Endodermal cell (in vitro differentiated cells): Measurements from ENCODE around the gene PLPPR1. TPM values are rescaled to one million over a fixed set of nuclear protein-coding genes. Genes with fewer than 3 reads are reported as not detected.

Experiments
- DNase-seq: peaks from one replicate; pipeline ENCODE4 v3.0.0-alpha.2; 2017
- H3K27ac ChIP-seq: 2 replicates; pipeline ENCODE4 v1.5.1; 2013; ENCODE audit warnings: mild to moderate bottlenecking, low read depth, low read length, moderate library complexity
- H3K27me3 ChIP-seq: 2 replicates; pipeline ENCODE4 v1.6.1; 2013; ENCODE audit warnings: mild to moderate bottlenecking, low read length, moderate library complexity; ENCODE audit not compliant: insufficient read depth, control insufficient read depth, poor library complexity, severe bottlenecking
- H3K36me3 ChIP-seq: 2 replicates; pipeline ENCODE4 v1.7.0; 2013; ENCODE audit warnings: mild to moderate bottlenecking, low read length, moderate library complexity; ENCODE audit not compliant: control insufficient read depth, insufficient read depth
- H3K4me1 ChIP-seq: one replicate; pipeline ENCODE4 v1.7.0; 2013; ENCODE audit warnings: low read length; ENCODE audit not compliant: control insufficient read depth, insufficient read depth
- H3K4me3 ChIP-seq: 2 replicates; pipeline ENCODE4 v1.5.1; 2013; ENCODE audit warnings: mild to moderate bottlenecking, low read length, moderate library complexity
- H3K9ac ChIP-seq: 2 replicates; pipeline ENCODE4 v1.6.1; 2013; ENCODE audit warnings: mild to moderate bottlenecking, low read length, moderate library complexity; ENCODE audit not compliant: poor library complexity, severe bottlenecking; ENCODE audit errors: extremely low read depth
- H3K9me3 ChIP-seq: 2 replicates; pipeline ENCODE4 v1.6.1; 2013; ENCODE audit warnings: mild to moderate bottlenecking, low read length, moderate library complexity; ENCODE audit not compliant: control insufficient read depth
- H3K27ac Mint-ChIP-seq: 2 replicates; pipeline ENCODE4 v1.8.0; 2020; ENCODE audit warnings: mixed read lengths
- H3K27me3 Mint-ChIP-seq: 2 replicates; pipeline ENCODE4 v1.8.0; 2021; ENCODE audit warnings: mild to moderate bottlenecking, mixed read lengths; ENCODE audit not compliant: insufficient read depth
- H3K36me3 Mint-ChIP-seq: 2 replicates; pipeline ENCODE4 v1.8.0; 2020; ENCODE audit warnings: low read depth, mixed read lengths
- H3K4me1 Mint-ChIP-seq: 2 replicates; pipeline ENCODE4 v1.8.0; 2020; ENCODE audit warnings: mixed read lengths
- H3K4me3 Mint-ChIP-seq: 2 replicates; pipeline ENCODE4 v1.8.0; 2020; ENCODE audit warnings: mild to moderate bottlenecking, moderate library complexity, mixed read lengths
- H3K9me3 Mint-ChIP-seq: 2 replicates; pipeline ENCODE4 v1.8.0; 2020; ENCODE audit warnings: mild to moderate bottlenecking, mixed read lengths
- WGBS, 2 experiments: methylation state at CpG; one replicate each; pipeline versions ENCODE4 v1.1.5 to v1.1.7; 2013; ENCODE audit warnings: missing lambda C conversion rate in 2 of 2, mixed read lengths in 1 of 2; ENCODE audit not compliant: insufficient coverage in 1 of 2, insufficient read length in 1 of 2; 5-methylcytosine and 5-hydroxymethylcytosine counted together
- long read RNA-seq, 4 experiments: library from polyadenylated mRNA in 2 of 4; library from RNA in 1 of 4; library from capped mRNA in 1 of 4; stranded (forward) in 3 of 4; unstranded in 1 of 4; transcript quantifications; one replicate each; pipeline ENCODE4 v2.0.0, GENCODE V29; 2020 to 2021; ENCODE audit warnings: inconsistent platforms in 1 of 4
- polyA plus RNA-seq, 2 experiments: library from polyadenylated mRNA; stranded (reverse); fragments of 50-300 nt; gene quantifications; one replicate each; pipeline ENCODE4 v1.2.3, GENCODE V29; 2013
- total RNA-seq, 2 donors: library from RNA; stranded (reverse); fragmentation: NEBNext Ultra II Directional in 1 of 2; extraction: Animal tissue kit (Norgen Biotek cat#: 25700) in 1 of 2; gene quantifications; 2 replicates in 1 of 2; 3 replicates in 1 of 2; pipeline ENCODE4 v1.2.1, GENCODE V29; 2021
- TF ChIP-seq, protein P1 (sequence below): fragments of 200-600 bp; sonication (generic); conservative IDR thresholded peaks from 2 replicates; pipeline ENCODE4 v1.5.0; 2021; ENCODE audit warnings: antibody characterized with exemption, mild to moderate bottlenecking

PLPPR1 gene
- 1 to 10 TPM; 1.5 to 4.6 TPM for total RNA-seq
- polyA plus RNA-seq (2013, experiment 1 of 2): 2.8 TPM
- polyA plus RNA-seq (2013, experiment 2 of 2): 2.4 TPM
- long read RNA-seq, experiment 1, partial matches to known transcripts: 0 of 1 reads
- long read RNA-seq, experiment 1, other reads (novel, unspliced or antisense): 1 of 1 reads
- long read RNA-seq, experiment 2: 0 reads
- long read RNA-seq, experiment 3, transcript PLPPR1-201 (8 exons, 2,495 nt): major isoform, 7 of 13 reads
- long read RNA-seq, experiment 3, partial matches to known transcripts: 1 of 13 reads
- long read RNA-seq, experiment 3, other reads (novel, unspliced or antisense): 3 of 13 reads
- long read RNA-seq, experiment 4: 0 reads

DNA sequence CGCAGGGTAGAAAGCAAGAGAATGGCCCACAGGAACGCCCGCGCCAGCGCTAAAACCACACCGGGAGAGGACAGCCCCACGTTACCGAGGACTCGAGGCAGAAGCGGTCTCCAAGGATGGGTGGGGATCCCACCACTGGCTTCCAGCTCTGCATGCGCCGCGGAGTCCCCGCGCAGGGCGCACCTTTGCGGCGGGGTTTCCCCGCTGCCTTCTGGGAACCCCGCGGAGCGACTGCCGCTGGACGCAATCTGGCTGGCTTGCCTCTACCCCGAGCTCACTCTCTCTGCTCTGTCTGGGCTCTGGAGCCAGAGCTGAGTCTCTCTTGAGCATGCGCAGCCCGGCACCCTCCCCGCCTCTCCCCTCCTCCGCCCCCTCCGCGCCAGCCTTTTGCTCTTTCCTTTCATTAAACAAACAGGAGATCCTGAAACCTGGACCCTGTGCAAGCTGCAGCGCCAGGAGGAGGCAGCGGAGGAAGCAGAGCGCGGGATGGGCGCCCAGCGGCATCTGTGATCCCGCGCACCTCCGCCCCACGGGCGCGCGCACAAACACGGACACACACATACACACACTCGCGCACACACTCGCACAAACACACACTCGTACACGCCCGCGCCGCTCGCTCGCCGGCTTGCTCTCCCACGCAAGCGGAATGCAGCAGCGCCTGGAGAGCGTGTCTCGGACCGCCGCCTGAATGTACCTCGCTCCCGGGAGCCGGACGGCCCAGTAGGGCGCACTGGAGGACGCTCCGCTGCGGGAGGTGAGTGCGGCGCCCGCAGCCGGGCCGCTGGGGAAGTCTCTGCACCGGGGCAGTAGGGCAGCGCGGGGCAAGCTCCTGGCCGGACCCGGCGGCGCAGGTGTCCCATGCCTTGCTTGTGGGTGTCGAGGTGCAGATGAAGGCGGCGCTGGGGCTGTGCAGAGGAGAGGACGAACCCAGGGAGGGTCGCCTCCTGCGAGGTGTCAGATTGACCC, at the start of gene PLPPR1:
PLPPR1 (plus strand) TSS at position 382 of the 969 bp plus-strand sequence.
- Mint-ChIP-seq H3K27ac (no peak within 1 kb of the TSS), H3K27me3 (peaks cover 87% of the 10 kb centered on the region), H3K4me1 (peaks cover 23% of the 10 kb centered on the region), H3K36me3 (no peaks in the 10 kb centered on the region), H3K9me3 (no peaks in the 10 kb centered on the region), H3K4me3 (peak within 1 kb of the TSS; percentile 82)
- Histone ChIP-seq H3K27ac (peak within 1 kb of the TSS; percentile 75), H3K36me3 (no peaks in the 10 kb centered on the region), H3K4me1 (peaks cover 3% of the 10 kb centered on the region), H3K27me3 (peaks cover 78% of the 10 kb centered on the region), H3K9ac (peak within 1 kb of the TSS; percentile 23), H3K9me3 (no peaks in the 10 kb centered on the region), H3K4me3 (peak within 1 kb of the TSS; percentile 84)
- 0 to 1% methylated on average over 29 to 89 of the region's 89 CpGs for WGBS, 2 experiments
- DNase-seq: peak; percentile 92
- TF ChIP-seq, protein P1, sequence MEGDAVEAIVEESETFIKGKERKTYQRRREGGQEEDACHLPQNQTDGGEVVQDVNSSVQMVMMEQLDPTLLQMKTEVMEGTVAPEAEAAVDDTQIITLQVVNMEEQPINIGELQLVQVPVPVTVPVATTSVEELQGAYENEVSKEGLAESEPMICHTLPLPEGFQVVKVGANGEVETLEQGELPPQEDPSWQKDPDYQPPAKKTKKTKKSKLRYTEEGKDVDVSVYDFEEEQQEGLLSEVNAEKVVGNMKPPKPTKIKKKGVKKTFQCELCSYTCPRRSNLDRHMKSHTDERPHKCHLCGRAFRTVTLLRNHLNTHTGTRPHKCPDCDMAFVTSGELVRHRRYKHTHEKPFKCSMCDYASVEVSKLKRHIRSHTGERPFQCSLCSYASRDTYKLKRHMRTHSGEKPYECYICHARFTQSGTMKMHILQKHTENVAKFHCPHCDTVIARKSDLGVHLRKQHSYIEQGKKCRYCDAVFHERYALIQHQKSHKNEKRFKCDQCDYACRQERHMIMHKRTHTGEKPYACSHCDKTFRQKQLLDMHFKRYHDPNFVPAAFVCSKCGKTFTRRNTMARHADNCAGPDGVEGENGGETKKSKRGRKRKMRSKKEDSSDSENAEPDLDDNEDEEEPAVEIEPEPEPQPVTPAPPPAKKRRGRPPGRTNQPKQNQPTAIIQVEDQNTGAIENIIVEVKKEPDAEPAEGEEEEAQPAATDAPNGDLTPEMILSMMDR: peak; percentile 15

DNA sequence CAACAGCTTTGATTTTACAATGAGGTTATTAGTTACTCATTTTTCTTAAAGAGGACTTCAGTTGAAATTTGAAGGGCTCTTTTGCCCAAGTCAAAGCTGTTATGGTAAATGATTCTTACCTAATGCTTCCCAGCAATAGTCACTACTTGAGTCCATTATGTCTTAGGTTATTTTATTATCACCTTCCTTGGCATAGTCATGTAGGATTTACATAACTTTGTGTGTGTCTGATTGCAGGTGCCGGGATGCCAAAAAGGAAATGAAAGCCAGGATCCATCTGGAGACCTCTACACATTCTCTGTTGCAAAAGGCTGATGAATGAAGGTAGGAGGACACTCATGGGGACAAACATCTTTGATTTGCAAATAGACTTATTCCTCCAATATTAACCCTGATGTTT, 38.8 kb upstream of the PLPPR1 start:
- Mint-ChIP-seq H3K9me3 (no peaks in the 10 kb centered on the region), H3K27ac (no peak overlapping the region), H3K27me3 (no peaks in the 10 kb centered on the region), H3K4me1 (peaks cover 3% of the 10 kb centered on the region), H3K4me3 (no peak overlapping the region), H3K36me3 (no peaks in the 10 kb centered on the region)
- 40% methylated on average over 1 of the region's 1 CpG; no CpG with 5 or more reads in 1 of the 2 experiments for WGBS, 2 experiments
- H3K9me3 ChIP-seq: no peaks in the 10 kb centered on the region
- TF ChIP-seq, protein P1: no peak
- H3K4me3 ChIP-seq: no peak overlapping the region
- no peak overlapping the region for H3K9ac ChIP-seq
- no peak for DNase-seq
- H3K4me1 ChIP-seq: no peaks in the 10 kb centered on the region
- no peak overlapping the region for H3K27ac ChIP-seq
- no peaks in the 10 kb centered on the region for H3K36me3 ChIP-seq
- H3K27me3 ChIP-seq: no peaks in the 10 kb centered on the region

DNA sequence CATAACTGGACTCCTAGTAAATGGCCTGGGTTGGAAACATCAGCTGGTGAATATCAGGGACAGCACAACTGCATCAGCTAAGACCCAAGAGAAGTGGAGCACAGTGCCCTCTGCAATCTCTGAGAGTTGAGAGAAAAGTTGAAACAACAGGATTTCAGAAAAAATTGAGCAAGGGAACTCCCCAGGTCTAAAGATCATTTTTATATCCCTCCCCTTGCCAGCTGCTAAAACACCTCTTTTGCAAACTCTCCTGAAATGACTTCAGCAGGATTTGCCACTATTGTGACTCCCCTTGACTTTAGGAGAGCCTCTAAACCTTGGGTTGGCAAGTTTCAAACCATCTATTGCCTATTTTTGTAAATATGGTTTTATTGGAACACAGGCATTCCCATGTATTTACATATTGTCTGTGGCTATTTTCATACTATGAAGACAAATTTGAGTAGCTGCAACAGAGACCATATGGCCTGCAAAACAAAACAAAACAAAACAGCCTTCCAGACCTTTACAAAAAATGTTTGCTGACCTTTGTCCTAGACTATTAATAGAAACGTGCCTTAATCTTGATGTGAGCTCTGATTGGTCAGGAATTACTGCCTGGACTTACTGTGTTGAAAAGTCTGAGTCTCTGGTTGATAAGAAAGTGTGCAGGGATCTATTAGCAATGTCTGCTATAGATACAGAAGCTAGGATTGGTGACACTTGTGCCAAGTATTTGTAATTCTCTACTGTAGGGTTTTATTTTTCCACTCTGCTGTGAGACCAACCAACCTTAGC, 37.7 kb upstream of the PLPPR1 start:
- H3K4me3 ChIP-seq: no peak overlapping the region
- H3K9me3 ChIP-seq: no peaks in the 10 kb centered on the region
- Mint-ChIP-seq H3K4me3 (no peak overlapping the region), H3K27me3 (no peaks in the 10 kb centered on the region), H3K4me1 (peaks cover 3% of the 10 kb centered on the region), H3K9me3 (no peaks in the 10 kb centered on the region), H3K27ac (no peak overlapping the region), H3K36me3 (no peaks in the 10 kb centered on the region)
- no peak overlapping the region for H3K9ac ChIP-seq
- TF ChIP-seq, protein P1: no peak
- H3K27me3 ChIP-seq: no peaks in the 10 kb centered on the region
- H3K27ac ChIP-seq: no peak overlapping the region
- WGBS, 2 experiments: 82 to 88% methylated on average over 1 of the region's 1 CpG
- no peak for DNase-seq
- H3K36me3 ChIP-seq: no peaks in the 10 kb centered on the region
- H3K4me1 ChIP-seq: no peaks in the 10 kb centered on the region
